PC-3 (cell line): ENCODE data around the gene TEAD4. TPM values are rescaled to one million over a fixed set of nuclear protein-coding genes. Genes with fewer than 3 reads are reported as not detected.
A peak's percentile ranks its signal among the peaks of the same experiment; 100 is the strongest.

ENCODE experiments used
- ATAC-seq: fragments of 200-7000 bp; cut with Tn5 transposase; 2 replicates; pipeline ENCODE4 v1.9.1; 2020; ENCODE audit warnings: mild to moderate bottlenecking, moderate library complexity
- BruUV-seq: library from RNA; stranded (reverse); fragments of 400-500 nt; replicated peaks from 2 replicates; lab custom pipeline; 2021; lab: Mats Ljungman, UMichigan
- CTCF ChIA-PET: fragments of 300-600 bp; sonication (Branson Sonifier 250); formaldehyde crosslinking; loops from one replicate; lab custom pipeline; 2022; ENCODE audit warnings: antibody characterized with exemption; lab: Charles Lee
- POLR2A ChIA-PET: fragments of 300-600 bp; sonication (Branson Sonifier 250); formaldehyde crosslinking; loops from one replicate; lab custom pipeline; 2022; ENCODE audit warnings: antibody characterized with exemption; ENCODE audit not compliant: unreplicated experiment; lab: Charles Lee
- DNase-seq: peaks from one replicate; pipeline ENCODE4 v3.0.0-alpha.2; 2015
- H2AFZ ChIP-seq: fragments of 300-600 bp; sonication (generic); 2 replicates; pipeline ENCODE4 v1.6.0; 2016; ENCODE audit warnings: antibody characterized with exemption, low read length
- H3F3A ChIP-seq: fragments of 300-600 bp; sonication (generic); one replicate; pipeline ENCODE4 v1.6.0; 2017; ENCODE audit warnings: antibody characterized with exemption, low read length, control low read depth, mild to moderate bottlenecking; ENCODE audit not compliant: unreplicated experiment
- H3K27ac ChIP-seq: fragments of 300-600 bp; sonication (generic); 2 replicates; pipeline ENCODE4 v1.5.1; 2016; ENCODE audit warnings: mild to moderate bottlenecking, low read length
- H3K27me3 ChIP-seq: fragments of 300-600 bp; sonication (generic); 2 replicates; pipeline ENCODE4 v1.6.1; 2016; ENCODE audit warnings: low read length, mixed read lengths
- H3K36me3 ChIP-seq: fragments of 300-600 bp; sonication (generic); 2 replicates; pipeline ENCODE4 v1.6.1; 2016; ENCODE audit warnings: low read depth, mixed run types, low read length, mixed read lengths
- H3K4me1 ChIP-seq: fragments of 300-600 bp; sonication (generic); 2 replicates; pipeline ENCODE4 v1.5.1; 2016; ENCODE audit warnings: low read length; ENCODE audit not compliant: insufficient read depth
- H3K4me2 ChIP-seq: fragments of 300-600 bp; sonication (generic); 2 replicates; pipeline ENCODE4 v1.6.0; 2016; ENCODE audit warnings: low read length
- H3K4me3 ChIP-seq: fragments of 300-600 bp; sonication (generic); 2 replicates; pipeline ENCODE4 v1.5.1; 2016; ENCODE audit warnings: mild to moderate bottlenecking, low read length, mixed read lengths
- H3K79me2 ChIP-seq: fragments of 300-600 bp; sonication (generic); 2 replicates; pipeline ENCODE4 v1.6.1; 2017; ENCODE audit warnings: low read length, mixed read lengths
- H3K9ac ChIP-seq: fragments of 300-600 bp; sonication (generic); 2 replicates; pipeline ENCODE4 v1.6.0; 2016; ENCODE audit warnings: mild to moderate bottlenecking, low read length
- H3K9me2 ChIP-seq: fragments of 300-600 bp; sonication (generic); replicated peaks from 2 replicates; pipeline ENCODE4 v1.6.1; 2016; ENCODE audit warnings: mixed run types, low read length, mixed read lengths
- H3K9me3 ChIP-seq: fragments of 300-600 bp; sonication (generic); 2 replicates; pipeline ENCODE4 v1.6.1; 2016; ENCODE audit warnings: low read length, mixed read lengths
- H4K20me1 ChIP-seq: fragments of 300-600 bp; sonication (generic); 2 replicates; pipeline ENCODE4 v1.6.1; 2016; ENCODE audit warnings: low read length, mixed read lengths
- EZH2 ChIP-seq: fragments of 300-600 bp; sonication (generic); IDR thresholded peaks from one replicate; pipeline ENCODE4 v1.6.1; 2017; ENCODE audit warnings: antibody characterized with exemption, mild to moderate bottlenecking, low read length; ENCODE audit not compliant: unreplicated experiment
- EZH2phosphoT487 ChIP-seq: fragments of 300-600 bp; sonication (generic); IDR thresholded peaks from 2 replicates; pipeline ENCODE4 v1.6.1; 2018; ENCODE audit warnings: mild to moderate bottlenecking, antibody characterized with exemption, low read length, borderline replicate concordance
- intact Hi-C: fragments of 100-400 bp; cut with micrococcal nuclease; formaldehyde crosslinking; loops from 2 replicates; pipeline ENCODE4 v1.9.0; 2023
- total RNA-seq: library from RNA; depleted of rRNA; stranded (reverse); fragments of >200 nt; gene quantifications from 2 replicates; pipeline ENCODE4 v1.2.3, GENCODE V29; 2014
- TF ChIP-seq, protein P1 (sequence below): fragments of 300-600 bp; sonication (generic); conservative IDR thresholded peaks from 2 replicates; pipeline ENCODE4 v1.5.1; 2017; ENCODE audit warnings: antibody characterized with exemption, low read depth, mild to moderate bottlenecking, low read length

The TEAD4 gene
- total RNA-seq, 1 experiment from 2014 or later, result 22.3 TPM

- Histone ChIP-seq H3K79me2 (no peaks in the 10 kb centered on the region), H3K9me2 (no peaks in the 10 kb centered on the region), H3K9ac (peak overlapping the region; percentile 28; the same call in 1 of the 2 replicates), H3K27ac (no peak overlapping the region), H4K20me1 (no peaks in the 10 kb centered on the region), H3K4me3 (peak overlapping the region; percentile 75), H3K9me3 (no peaks in the 10 kb centered on the region), H3K36me3 (no peaks in the 10 kb centered on the region), H3K4me2 (peak overlapping the region; percentile 97), H3K27me3 (no peaks in the 10 kb centered on the region), H2AFZ (peak overlapping the region; percentile 74), H3F3A (no peaks in the 10 kb centered on the region), H3K4me1 (peaks cover 9% of the 10 kb centered on the region)
- ATAC-seq (no peak), DNase-seq (no peak)
- BruUV-seq, result TSS peak; percentile 30
- ChIA-PET POLR2A (no interaction called here), CTCF (interaction anchor here (0.6 kb wide), 2 partner anchors 179 to 222 kb away, joined by 3 to 4 read pairs; no protein-coding TSS in a partner anchor)
- intact Hi-C loops, result no loop called here
- TF ChIP-seq EZH2 (no peak), EZH2phosphoT487 (no peak)
- TF ChIP-seq, protein P1, sequence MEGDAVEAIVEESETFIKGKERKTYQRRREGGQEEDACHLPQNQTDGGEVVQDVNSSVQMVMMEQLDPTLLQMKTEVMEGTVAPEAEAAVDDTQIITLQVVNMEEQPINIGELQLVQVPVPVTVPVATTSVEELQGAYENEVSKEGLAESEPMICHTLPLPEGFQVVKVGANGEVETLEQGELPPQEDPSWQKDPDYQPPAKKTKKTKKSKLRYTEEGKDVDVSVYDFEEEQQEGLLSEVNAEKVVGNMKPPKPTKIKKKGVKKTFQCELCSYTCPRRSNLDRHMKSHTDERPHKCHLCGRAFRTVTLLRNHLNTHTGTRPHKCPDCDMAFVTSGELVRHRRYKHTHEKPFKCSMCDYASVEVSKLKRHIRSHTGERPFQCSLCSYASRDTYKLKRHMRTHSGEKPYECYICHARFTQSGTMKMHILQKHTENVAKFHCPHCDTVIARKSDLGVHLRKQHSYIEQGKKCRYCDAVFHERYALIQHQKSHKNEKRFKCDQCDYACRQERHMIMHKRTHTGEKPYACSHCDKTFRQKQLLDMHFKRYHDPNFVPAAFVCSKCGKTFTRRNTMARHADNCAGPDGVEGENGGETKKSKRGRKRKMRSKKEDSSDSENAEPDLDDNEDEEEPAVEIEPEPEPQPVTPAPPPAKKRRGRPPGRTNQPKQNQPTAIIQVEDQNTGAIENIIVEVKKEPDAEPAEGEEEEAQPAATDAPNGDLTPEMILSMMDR, result no peak
Observed at GRCh38 chr12:3078086-3078820, 119.1 kb downstream of the TEAD4 start.

- Histone ChIP-seq H3K9me3 (no peaks in the 10 kb centered on the region), H4K20me1 (no peaks in the 10 kb centered on the region), H3K4me1 (peaks cover 9% of the 10 kb centered on the region), H2AFZ (no peak overlapping the region), H3F3A (no peaks in the 10 kb centered on the region), H3K36me3 (no peaks in the 10 kb centered on the region), H3K9ac (no peak overlapping the region), H3K79me2 (no peaks in the 10 kb centered on the region), H3K27ac (no peak overlapping the region), H3K4me3 (no peak overlapping the region), H3K4me2 (no peak overlapping the region), H3K27me3 (no peaks in the 10 kb centered on the region), H3K9me2 (no peaks in the 10 kb centered on the region)
- BruUV-seq, result no TSS peak
- TF ChIP-seq EZH2phosphoT487, result no peak
- TF ChIP-seq, protein P1, result no peak
- no peak for TF ChIP-seq EZH2
- intact Hi-C loops, result no loop called here
- CTCF ChIA-PET, result no interaction called here
- POLR2A ChIA-PET, result no interaction called here
- no peak for ATAC-seq
- no peak for DNase-seq
Observed at GRCh38 chr12:3081091-3081490, 121.9 kb downstream of the TEAD4 start.

DNA sequence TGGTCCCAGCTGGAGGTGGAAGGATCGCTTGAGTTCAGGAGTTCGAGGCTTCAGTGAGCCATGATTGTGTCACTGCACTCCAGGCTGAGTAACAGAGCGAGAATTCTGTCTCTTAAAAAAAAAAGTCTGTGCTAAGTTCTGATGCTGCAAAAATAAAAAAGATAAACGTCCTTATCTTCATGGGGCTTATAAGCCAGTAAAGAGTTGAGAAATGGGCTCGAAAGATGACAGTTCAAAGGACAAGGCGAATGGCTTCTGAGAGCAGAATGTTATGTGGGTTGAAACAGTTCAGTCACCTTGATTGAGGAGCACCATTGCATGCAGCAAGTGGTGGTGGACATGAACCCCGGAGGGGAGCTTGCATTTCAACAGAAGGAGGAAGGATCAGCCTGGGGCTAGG lies 122.7 kb downstream of the TEAD4 start:
- H3K79me2 ChIP-seq, result no peaks in the 10 kb centered on the region
- H3K4me3 ChIP-seq, result no peak overlapping the region
- intact Hi-C loops, result no loop called here
- H3K4me2 ChIP-seq, result no peak overlapping the region
- no peak for TF ChIP-seq EZH2phosphoT487
- DNase-seq (no peak), ATAC-seq (no peak)
- no peaks in the 10 kb centered on the region for H3K27me3 ChIP-seq
- no TSS peak for BruUV-seq
- no peak overlapping the region for H2AFZ ChIP-seq
- H3K27ac ChIP-seq, result no peak overlapping the region
- no peaks in the 10 kb centered on the region for H3F3A ChIP-seq
- H3K9me2 ChIP-seq, result no peaks in the 10 kb centered on the region
- H3K9ac ChIP-seq, result no peak overlapping the region
- CTCF ChIA-PET, result no interaction called here
- H4K20me1 ChIP-seq, result no peaks in the 10 kb centered on the region
- no peaks in the 10 kb centered on the region for H3K36me3 ChIP-seq
- no peaks in the 10 kb centered on the region for H3K9me3 ChIP-seq
- POLR2A ChIA-PET, result no interaction called here
- H3K4me1 ChIP-seq, result peaks cover 4% of the 10 kb centered on the region; the same call in 1 of the 2 replicates
